Sigmoid colon (tissue), 4 donors: ENCODE results near the gene VASH2.
"Not testable (repeated sequence)": the region's sequence is repeated elsewhere in the genome, so short reads cannot be mapped to it uniquely, and the experiment has no call there.

ENCODE experiments used
- EP300 ChIP-seq, 4 donors: sonication (generic); formaldehyde crosslinking; IDR thresholded peaks; one replicate each; pipeline ENCODE4 v1.6.1; 2017; ENCODE audit warnings: antibody characterized with exemption in 4 of 4
- POLR2A ChIP-seq, 2 donors: fragments of 450-650 bp; IDR thresholded peaks; one replicate each; pipeline ENCODE4 v1.6.1; 2016; ENCODE audit warnings: antibody characterized with exemption in 2 of 2, mild to moderate bottlenecking in 2 of 2, moderate library complexity in 2 of 2
- POLR2AphosphoS5 ChIP-seq, 4 donors: sonication (generic); formaldehyde crosslinking; IDR thresholded peaks; one replicate each; pipeline ENCODE4 v1.6.1; 2017; ENCODE audit warnings: antibody characterized with exemption in 4 of 4
- TF ChIP-seq, protein P1 (sequence below), 4 experiments: fragments of 450-650 bp in 3 of 4; fragments of 200-600 bp in 1 of 4; IDR thresholded peaks; one replicate each; pipeline ENCODE4 v1.5.1; 2016 to 2019; ENCODE audit warnings: antibody characterized with exemption in 4 of 4, mild to moderate bottlenecking in 3 of 4, moderate library complexity in 2 of 4

GRCh38 chr1:212908071-212908470, 42.3 kb upstream of the VASH2 start:
- TF ChIP-seq, protein P1, sequence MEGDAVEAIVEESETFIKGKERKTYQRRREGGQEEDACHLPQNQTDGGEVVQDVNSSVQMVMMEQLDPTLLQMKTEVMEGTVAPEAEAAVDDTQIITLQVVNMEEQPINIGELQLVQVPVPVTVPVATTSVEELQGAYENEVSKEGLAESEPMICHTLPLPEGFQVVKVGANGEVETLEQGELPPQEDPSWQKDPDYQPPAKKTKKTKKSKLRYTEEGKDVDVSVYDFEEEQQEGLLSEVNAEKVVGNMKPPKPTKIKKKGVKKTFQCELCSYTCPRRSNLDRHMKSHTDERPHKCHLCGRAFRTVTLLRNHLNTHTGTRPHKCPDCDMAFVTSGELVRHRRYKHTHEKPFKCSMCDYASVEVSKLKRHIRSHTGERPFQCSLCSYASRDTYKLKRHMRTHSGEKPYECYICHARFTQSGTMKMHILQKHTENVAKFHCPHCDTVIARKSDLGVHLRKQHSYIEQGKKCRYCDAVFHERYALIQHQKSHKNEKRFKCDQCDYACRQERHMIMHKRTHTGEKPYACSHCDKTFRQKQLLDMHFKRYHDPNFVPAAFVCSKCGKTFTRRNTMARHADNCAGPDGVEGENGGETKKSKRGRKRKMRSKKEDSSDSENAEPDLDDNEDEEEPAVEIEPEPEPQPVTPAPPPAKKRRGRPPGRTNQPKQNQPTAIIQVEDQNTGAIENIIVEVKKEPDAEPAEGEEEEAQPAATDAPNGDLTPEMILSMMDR (IDR thresholded peaks at IDR 0.05) = not testable (repeated sequence)
- TF ChIP-seq POLR2AphosphoS5, POLR2A, EP300 (IDR thresholded peaks at IDR 0.05): not testable (repeated sequence)
